ENCODE measurements around the gene APOA5.

GRCh38 chr11:116791002-116791812, 472 bp downstream of the APOA5 start:
- TF ChIP-seq CTCF (conservative IDR thresholded peaks at IDR 0.05), result peak; percentile 94
- TF ChIP-seq ZFX (IDR thresholded peaks at IDR 0.05), result no peak

All from C4-2B (cell line).